ENCODE measurements around the gene ATXN7L1. TPM values are rescaled to one million over a fixed set of nuclear protein-coding genes. Genes with fewer than 3 reads are reported as not detected.

ATXN7L1 gene
- total and polyA plus RNA-seq, 2 of the 8 experiments (the other 6 are each of a cell fraction or from before 2014, with no cell fraction given), result 14.3 to 34.0 TPM

GRCh38 chr7:105874055-105874454 lies 2.3 kb downstream of the ATXN7L1 start:
- peaks cover 3 to 50% of the 10 kb centered on the region in 2 experiments; a peak in 3 of 4 replicates for H3K79me2 ChIP-seq (ENCODE audit: control insufficient read depth in 1 of 2, insufficient read depth in 2 of 2, low read length in 2 of 2)
- H4K20me1 ChIP-seq (replicated peaks in 1 of 2; ENCODE audit: control insufficient read depth in 1 of 2, insufficient read depth in 2 of 2, low read length in 2 of 2), result peaks cover 2 to 11% of the 10 kb centered on the region in 2 experiments
- no peak overlapping the region for H3K4me3 ChIP-seq (ENCODE audit: extremely low read depth in 1 of 4, insufficient read depth in 2 of 4, low read depth in 3 of 4, low read length in 4 of 4)
- no peak overlapping the region for H2BK12ac ChIP-seq (ENCODE audit: low read depth, low read length)
- no peak overlapping the region for H4K91ac ChIP-seq (replicated peaks; ENCODE audit: insufficient read length, low read length)
- H3K79me1 ChIP-seq (ENCODE audit: low read depth, low read length), result peaks cover 8% of the 10 kb centered on the region; the same call in 1 of the 2 replicates
- H3K14ac ChIP-seq (ENCODE audit: insufficient read length), result no peak overlapping the region
- no peak overlapping the region for H3K23ac ChIP-seq (ENCODE audit: insufficient read length)
- no peak overlapping the region for H2BK120ac ChIP-seq (replicated peaks; ENCODE audit: low read depth, low read length)
- no peak overlapping the region for H3K4ac ChIP-seq (replicated peaks; ENCODE audit: insufficient read length, low read depth, low read length)
- no peak for TF ChIP-seq CREB1 (IDR thresholded peaks at IDR 0.05)
- TF ChIP-seq KDM1A (IDR thresholded peaks at IDR 0.05; ENCODE audit: borderline replicate concordance, low read length), result no peak
- TF ChIP-seq, protein P1, sequence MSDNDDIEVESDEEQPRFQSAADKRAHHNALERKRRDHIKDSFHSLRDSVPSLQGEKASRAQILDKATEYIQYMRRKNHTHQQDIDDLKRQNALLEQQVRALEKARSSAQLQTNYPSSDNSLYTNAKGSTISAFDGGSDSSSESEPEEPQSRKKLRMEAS (IDR thresholded peaks at IDR 0.05), result no peak
- TF ChIP-seq EP300 (IDR thresholded peaks at IDR 0.05; ENCODE audit: borderline replicate concordance in 1 of 2, low read depth in 2 of 2, low read length in 2 of 2), result no peak
- no peak for TF ChIP-seq SP1 (IDR thresholded peaks at IDR 0.05; ENCODE audit: low read depth, low read length)
- TF ChIP-seq KDM5A (IDR thresholded peaks at IDR 0.05; ENCODE audit: low read length), result no peak
- TF ChIP-seq SIRT6 (IDR thresholded peaks at IDR 0.05; ENCODE audit: low read length), result no peak
- no peak for TF ChIP-seq ATF3 (IDR thresholded peaks at IDR 0.05; ENCODE audit: insufficient read depth, low read depth, low read length)
- 0 out of 4 replicates have a peak, but pooled peaks cover 0 to 3% of the 10 kb centered on the region in 2 experiments for H3K9me3 ChIP-seq (ENCODE audit: insufficient read depth in 2 of 2, low read depth in 1 of 2, low read length in 1 of 2)
- no peak overlapping the region for H2AFZ ChIP-seq (ENCODE audit: low read length)
- H3K23me2 ChIP-seq (ENCODE audit: low read depth, low read length), result peaks cover 9% of the 10 kb centered on the region
- no peak overlapping the region for H3K27ac ChIP-seq (ENCODE audit: low read depth, low read length)
- no peak overlapping the region for H3K4me2 ChIP-seq (ENCODE audit: insufficient read depth in 1 of 2, low read depth in 2 of 2, low read length in 2 of 2)
- H3K9ac ChIP-seq (replicated peaks in 1 of 4; ENCODE audit: extremely low read depth in 1 of 4, low read depth in 3 of 4, low read length in 3 of 4), result no peak overlapping the region
- DNase-seq (ENCODE audit: low read depth in 1 of 2, low spot score in 2 of 2), result no peak
- 95% methylated on average over 5 of the region's 6 CpGs; no CpG with 5 or more reads in 1 of the 2 experiments for whole genome bisulfite sequencing, 2 experiments (ENCODE audit: extremely low coverage in 1 of 2, insufficient coverage in 1 of 2, insufficient read length in 1 of 2, insufficient replicate concordance in 2 of 2, low coverage in 1 of 2, low lambda C conversion rate in 2 of 2, missing lambda C conversion rate in 1 of 2)
- H3K36me3 ChIP-seq (ENCODE audit: control insufficient read depth in 2 of 4, insufficient read depth in 4 of 4, low read length in 3 of 4), result peaks cover 0 to 5% (median 0%) of the 10 kb centered on the region in 4 experiments; a peak in 3 of 8 replicates
- H3K27me3 ChIP-seq (replicated peaks in 1 of 4; ENCODE audit: control insufficient read depth in 3 of 4, extremely low read depth in 1 of 4, insufficient read depth in 3 of 4, low read length in 3 of 4), result peaks cover 0 to 14% (median 12%) of the 10 kb centered on the region in 4 experiments; a peak in 5 of 7 replicates
- CTCF ChIA-PET (ENCODE audit: partially characterized antibody), result interaction anchor here (0.7 to 2.7 kb wide), 4 partner anchors 11 to 205 kb away, joined by 3 to 8 read pairs (median 4); no protein-coding TSS in a partner anchor
- no peak overlapping the region for H2BK20ac ChIP-seq (ENCODE audit: low read length)
- no peak overlapping the region for H4K8ac ChIP-seq (ENCODE audit: extremely low read depth, insufficient read depth, low read length)
- no peak overlapping the region for H4K5ac ChIP-seq (ENCODE audit: insufficient read length, low read depth, low read length)
- POLR2A ChIA-PET (ENCODE audit: partially characterized antibody), result interaction anchor here (1.6 kb wide), 1 partner anchor 10 kb away, joined by 4 read pairs; no protein-coding TSS in a partner anchor
- H2BK5ac ChIP-seq (ENCODE audit: low read depth, low read length), result no peak overlapping the region
- H2AK5ac ChIP-seq (ENCODE audit: low read depth, low read length), result no peak overlapping the region
- FAIRE-seq, result no peak
- H3K56ac ChIP-seq (replicated peaks; ENCODE audit: insufficient read length, low read depth, low read length), result no peak overlapping the region
- no peak overlapping the region for H3K18ac ChIP-seq (ENCODE audit: extremely low read depth, low read length)
- peaks cover 6 to 20% (median 12%) of the 10 kb centered on the region in 4 experiments; a peak in 5 of 7 replicates for H3K4me1 ChIP-seq (replicated peaks in 1 of 4; ENCODE audit: control insufficient read depth in 3 of 4, insufficient read depth in 4 of 4, low read length in 3 of 4)
- H2BK15ac ChIP-seq (ENCODE audit: low read length), result no peak overlapping the region

All from H1 (cell line).